Pancreas (tissue), 10 donors: ENCODE measurements around the gene KAZN. TPM values are rescaled to one million over a fixed set of nuclear protein-coding genes. Genes with fewer than 3 reads are reported as not detected.

Experiments
- ATAC-seq, 4 donors: fragments of 200-7000 bp; cut with Tn5 transposase; one replicate each; pipeline versions ENCODE4 v1.8.0 to v1.9.1; 2020; ENCODE audit warnings: mild to moderate bottlenecking in 4 of 4, moderate library complexity in 4 of 4
- DNase-seq, 6 donors: peaks; one replicate each; pipeline ENCODE4 v3.0.0-alpha.2; 2020
- FAIRE-seq: peaks from 2 replicates; lab custom pipeline; 2012; peaks lifted over from hg19 to GRCh38; lab: Jason Lieb, UNC
- H3K27ac ChIP-seq, 4 donors: fragments of 200-600 bp; sonication (generic); 1 replicate in 3 of 4; 2 replicates in 1 of 4; pipeline versions ENCODE4 v1.5.0 to v1.8.0; 2020
- H3K27me3 ChIP-seq, 4 donors: fragments of 200-600 bp; one replicate each; pipeline ENCODE4 v1.8.0; 2021
- H3K36me3 ChIP-seq, 3 donors: fragments of 200-600 bp; sonication (generic) in 1 of 3; one replicate each; pipeline versions ENCODE4 v1.5.0 to v1.8.0; 2020 to 2021
- H3K4me1 ChIP-seq, 3 donors: fragments of 200-600 bp; one replicate each; pipeline ENCODE4 v1.8.0; 2021
- H3K4me3 ChIP-seq, 4 donors: fragments of 200-600 bp; sonication (generic) in 2 of 4; one replicate each; pipeline versions ENCODE4 v1.5.0 to v1.8.0; 2020 to 2021
- H3K9me3 ChIP-seq, 4 donors: fragments of 200-600 bp; one replicate each; pipeline ENCODE4 v1.8.0; 2021
- CTCF ChIP-seq, 4 donors: fragments of 200-600 bp; sonication (generic) in 3 of 4; IDR thresholded peaks; one replicate each; pipeline versions ENCODE4 v1.5.0 to v1.8.0; 2021; ENCODE audit warnings: antibody characterized with exemption in 4 of 4
- WGBS, 2 donors: extraction: QIAGEN DNeasy Blood & Tissue Kit; methylation state at CpG; one replicate each; pipeline ENCODE4 v1.1.7; 2013; 5-methylcytosine and 5-hydroxymethylcytosine counted together
- intact Hi-C, 3 donors: fragments of 100-400 bp; cut with DNase I; formaldehyde crosslinking; loops; one replicate each; pipeline versions ENCODE4 v1.11.1 to v1.14.2; 2022
- polyA plus RNA-seq, 2 donors: library from polyadenylated mRNA; stranded (reverse); fragments of 200-250 nt; gene quantifications; one replicate each; pipeline ENCODE4 v1.2.3, GENCODE V29; 2013
- total RNA-seq, 6 donors: library from RNA; stranded (reverse); fragmentation: NEBNext Ultra II Directional in 4 of 6; extraction: Animal tissue kit (Norgen Biotek cat#: 25700) in 4 of 6; gene quantifications; one replicate each; pipeline versions ENCODE4 v1.2.1 to v1.2.4, GENCODE V29; 2021 to 2023
- donor health status: healthy with polysubstance abuse.
- donor health status: DM: no; HTN: no; CAD: no; lungs with moderate emphysema.
- donor health status: DM: no; HTN: no; CAD: no.
- donor health status: control.
- donor health status: control.
- donor health status: Bipolar disorder and iron deficiency.
- donor health status: DM: yes; HTN: yes; CAD: no.
- donor health status: DM: no; HTN: no; CAD: no.
- donor health status: DM: no; HTN: no; CAD: no.
- donor health status: DM: yes; HTN: yes; CAD: no.

KAZN gene
- total and polyA plus RNA-seq, 8 donors, result 2.4 to 6.0 (median 4.1) TPM

GRCh38 chr1:15002325-15002724 lies 403.8 kb downstream of the KAZN start:
- FAIRE-seq, result no peak
- intact Hi-C loops, result no loop called here

GRCh38 chr1:15004396-15004795 lies 405.9 kb downstream of the KAZN start:
- no peaks in the 10 kb centered on the region for H3K4me1 ChIP-seq
- WGBS, 2 donors, result 70 to 77% methylated on average over 4 of the region's 4 CpGs
- ATAC-seq, result no peak
- no peak for DNase-seq
- intact Hi-C loops, result no loop called here
- no peaks in the 10 kb centered on the region for H3K27me3 ChIP-seq
- no peak overlapping the region for H3K27ac ChIP-seq
- no peaks in the 10 kb centered on the region for H3K36me3 ChIP-seq
- no peak for FAIRE-seq
- no peak for TF ChIP-seq CTCF (IDR thresholded peaks at IDR 0.05)
- H3K4me3 ChIP-seq, result no peak overlapping the region
- no peaks in the 10 kb centered on the region for H3K9me3 ChIP-seq

More at GRCh38 chr1:15002325-15002724, 403.8 kb downstream of the KAZN start:
- no peaks in the 10 kb centered on the region for H3K4me1 ChIP-seq
- no peaks in the 10 kb centered on the region for H3K36me3 ChIP-seq
- ATAC-seq (no peak), DNase-seq (no peak)
- H3K9me3 ChIP-seq, result no peaks in the 10 kb centered on the region
- no peaks in the 10 kb centered on the region for H3K27me3 ChIP-seq
- no peak overlapping the region for H3K4me3 ChIP-seq
- H3K27ac ChIP-seq, result no peak overlapping the region
- TF ChIP-seq CTCF (IDR thresholded peaks at IDR 0.05), result no peak
- WGBS, 2 donors, result 91 to 92% methylated on average over 9 of the region's 9 CpGs

- peak in 2 of 6 donors; percentile 11 to 21 for DNase-seq
- Histone ChIP-seq H3K4me1 (no peaks in the 10 kb centered on the region), H3K27ac (no peak overlapping the region), H3K4me3 (no peak overlapping the region), H3K9me3 (no peaks in the 10 kb centered on the region), H3K27me3 (no peaks in the 10 kb centered on the region), H3K36me3 (no peaks in the 10 kb centered on the region)
- WGBS, 2 donors, result 63 to 70% methylated on average over 7 of the region's 7 CpGs
- FAIRE-seq, result no peak
- peak; percentile 46 to 89 (median 80) for ATAC-seq
- intact Hi-C loops, result no loop called here
- TF ChIP-seq CTCF (IDR thresholded peaks at IDR 0.05), result no peak
Observed at GRCh38 chr1:15005116-15005515, 406.6 kb downstream of the KAZN start.

DNA sequence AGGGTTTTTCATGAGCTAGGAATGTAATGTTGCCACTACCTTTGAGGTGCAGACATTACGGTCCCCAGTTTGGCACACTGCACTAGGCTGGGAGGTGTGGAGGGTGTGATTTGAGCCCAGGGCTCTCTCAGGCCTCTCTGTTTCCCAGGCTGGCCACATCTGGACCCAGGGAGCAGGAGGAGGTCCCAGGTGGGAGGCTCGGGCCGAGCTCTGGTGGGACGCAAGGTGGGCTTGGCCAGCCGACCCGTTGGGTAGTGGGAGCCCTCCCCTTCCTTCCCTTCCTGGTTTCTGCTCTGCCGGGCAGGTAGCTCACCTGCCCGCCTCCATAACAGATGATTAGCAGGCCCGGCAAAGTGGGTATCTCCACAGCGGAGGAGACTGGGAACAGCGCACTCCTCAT lies 408.9 kb downstream of the KAZN start:
- Histone ChIP-seq H3K36me3 (no peaks in the 10 kb centered on the region), H3K27ac (no peak overlapping the region), H3K9me3 (no peaks in the 10 kb centered on the region), H3K4me3 (no peak overlapping the region), H3K27me3 (no peaks in the 10 kb centered on the region), H3K4me1 (no peaks in the 10 kb centered on the region)
- no peak for TF ChIP-seq CTCF (IDR thresholded peaks at IDR 0.05)
- FAIRE-seq (no peak), ATAC-seq (no peak), DNase-seq (no peak)
- intact Hi-C loops, result no loop called here
- 85 to 90% methylated on average over 10 to 11 of the region's 11 CpGs for WGBS, 2 donors

GRCh38 chr1:15007842-15008241 lies 409.4 kb downstream of the KAZN start:
- no peak overlapping the region for H3K27ac ChIP-seq
- no peak for DNase-seq
- no peaks in the 10 kb centered on the region for H3K9me3 ChIP-seq
- H3K36me3 ChIP-seq, result no peaks in the 10 kb centered on the region
- no peak overlapping the region for H3K4me3 ChIP-seq
- ATAC-seq, result no peak
- no peak for TF ChIP-seq CTCF (IDR thresholded peaks at IDR 0.05)
- intact Hi-C loops, result no loop called here
- no peaks in the 10 kb centered on the region for H3K4me1 ChIP-seq
- no peak for FAIRE-seq
- 77 to 79% methylated on average over 12 of the region's 12 CpGs for WGBS, 2 donors
- no peaks in the 10 kb centered on the region for H3K27me3 ChIP-seq
